Neuronal stem cell (in vitro differentiated cells): ENCODE data around the gene SH3GL2.

Experiments used
- DNase-seq: peaks from one replicate; pipeline ENCODE4 v3.0.0-alpha.2; 2013; ENCODE audit warnings: low spot score
- H2AFZ ChIP-seq: one replicate; pipeline ENCODE4 v1.6.1; 2013; ENCODE audit warnings: mild to moderate bottlenecking, low read length, inconsistent platforms
- H2AK5ac ChIP-seq: 2 replicates; pipeline ENCODE4 v1.6.1; 2013; ENCODE audit warnings: low read depth, mild to moderate bottlenecking, inconsistent platforms, low read length, moderate library complexity, mixed read lengths
- H2BK120ac ChIP-seq: 2 replicates; pipeline ENCODE4 v1.6.1; 2013; ENCODE audit warnings: low read depth, mild to moderate bottlenecking, inconsistent platforms, low read length, moderate library complexity, mixed read lengths
- H2BK12ac ChIP-seq: one replicate; pipeline ENCODE4 v1.6.1; 2013; ENCODE audit warnings: low read length, inconsistent platforms
- H2BK15ac ChIP-seq: 2 replicates; pipeline ENCODE4 v1.6.1; 2013; ENCODE audit warnings: mild to moderate bottlenecking, low read length, inconsistent platforms, mixed read lengths
- H2BK5ac ChIP-seq: one replicate; pipeline ENCODE4 v1.6.1; 2013; ENCODE audit warnings: inconsistent platforms, mild to moderate bottlenecking, low read length, moderate library complexity
- H3K14ac ChIP-seq: one replicate; pipeline ENCODE4 v1.6.1; 2013; ENCODE audit warnings: low read length, inconsistent platforms
- H3K18ac ChIP-seq: 2 replicates; pipeline ENCODE4 v1.6.1; 2013; ENCODE audit warnings: low read length, inconsistent platforms
- H3K23ac ChIP-seq: 2 replicates; pipeline ENCODE4 v1.6.1; 2013; ENCODE audit warnings: low read depth, mild to moderate bottlenecking, mixed read lengths, low read length, inconsistent platforms; ENCODE audit not compliant: poor library complexity
- H3K27ac ChIP-seq: replicated peaks from 3 replicates; pipeline ENCODE4 v1.5.1; 2013; ENCODE audit warnings: low read length, inconsistent platforms
- H3K27me3 ChIP-seq, 3 experiments: 2 replicates each; pipeline ENCODE4 v1.6.1; 2013; ENCODE audit warnings: low read length in 3 of 3, mild to moderate bottlenecking in 2 of 3, inconsistent platforms in 1 of 3, low read depth in 1 of 3, mixed read lengths in 1 of 3, moderate library complexity in 1 of 3; ENCODE audit not compliant: control insufficient read depth in 3 of 3, insufficient read depth in 3 of 3
- H3K36me3 ChIP-seq, 2 donors: replicated peaks in 1 of 2; 2 replicates each; pipeline ENCODE4 v1.6.1; 2013; ENCODE audit warnings: low read length in 2 of 2; ENCODE audit not compliant: control insufficient read depth in 2 of 2, insufficient read depth in 2 of 2
- H3K4ac ChIP-seq: 2 replicates; pipeline ENCODE4 v1.6.1; 2013; ENCODE audit warnings: inconsistent platforms, mild to moderate bottlenecking, low read length, moderate library complexity
- H3K4me1 ChIP-seq, 2 donors: 1 replicate in 1 of 2; 2 replicates in 1 of 2; pipeline ENCODE4 v1.6.1; 2013; ENCODE audit warnings: low read length in 2 of 2, low read depth in 1 of 2; ENCODE audit not compliant: control insufficient read depth in 2 of 2, insufficient read depth in 1 of 2
- H3K4me2 ChIP-seq: one replicate; pipeline ENCODE4 v1.6.1; 2013; ENCODE audit warnings: mild to moderate bottlenecking, low read length, inconsistent platforms; ENCODE audit not compliant: insufficient read depth, poor library complexity, severe bottlenecking
- H3K4me3 ChIP-seq, 2 donors: 2 replicates each; pipeline ENCODE4 v1.5.1; 2013; ENCODE audit warnings: low read length in 2 of 2, mild to moderate bottlenecking in 2 of 2, inconsistent platforms in 1 of 2, moderate library complexity in 1 of 2
- H3K79me1 ChIP-seq: one replicate; pipeline ENCODE4 v1.6.1; 2013; ENCODE audit warnings: low read depth, mild to moderate bottlenecking, inconsistent platforms, low read length, moderate library complexity
- H3K9ac ChIP-seq: one replicate; pipeline ENCODE4 v1.6.1; 2013; ENCODE audit warnings: mild to moderate bottlenecking, low read depth, low read length, inconsistent platforms; ENCODE audit not compliant: poor library complexity
- H3K9me3 ChIP-seq, 2 donors: replicated peaks in 1 of 2; 2 replicates each; pipeline versions ENCODE3 to v1.6.1; 2013; ENCODE audit warnings: low read length in 2 of 2, mild to moderate bottlenecking in 2 of 2, inconsistent platforms in 1 of 2, low read depth in 1 of 2, mixed read lengths in 1 of 2, moderate library complexity in 1 of 2; ENCODE audit not compliant: control insufficient read depth in 2 of 2, insufficient read depth in 1 of 2
- H4K8ac ChIP-seq: one replicate; pipeline ENCODE4 v1.6.1; 2013; ENCODE audit warnings: low read depth, mild to moderate bottlenecking, inconsistent platforms, low read length, moderate library complexity
- H4K91ac ChIP-seq: one replicate; pipeline ENCODE4 v1.6.1; 2013; ENCODE audit warnings: low read length, low read depth, mild to moderate bottlenecking, inconsistent platforms; ENCODE audit not compliant: poor library complexity
- WGBS, 2 donors: extraction: QIAGEN DNeasy Blood & Tissue Kit; methylation state at CpG; one replicate each; pipeline ENCODE4 v1.1.7; 2013; ENCODE audit warnings: missing lambda C conversion rate in 2 of 2, mixed read lengths in 1 of 2; ENCODE audit not compliant: insufficient read length in 2 of 2, insufficient replicate concordance in 1 of 2; ENCODE audit errors: extremely low coverage in 2 of 2; 5-methylcytosine and 5-hydroxymethylcytosine counted together

SH3GL2 gene

GRCh38 chr9:17772223-17772622 lies 193.4 kb downstream of the SH3GL2 start:
- Histone ChIP-seq H2BK12ac (no peak overlapping the region), H2BK15ac (no peak overlapping the region), H3K79me1 (no peaks in the 10 kb centered on the region), H3K4me1 (peaks cover 0 to 2% of the 10 kb centered on the region in 2 donors), H3K23ac (no peak overlapping the region), H3K27me3 (no peaks in the 10 kb centered on the region), H3K4me3 (no peak overlapping the region), H4K91ac (no peak overlapping the region), H2BK120ac (no peak overlapping the region), H2AFZ (no peak overlapping the region), H3K27ac (no peak overlapping the region), H3K9me3 (no peaks in the 10 kb centered on the region), H3K14ac (no peak overlapping the region), H3K9ac (no peak overlapping the region), H2AK5ac (no peak overlapping the region), H3K4me2 (no peak overlapping the region), H4K8ac (no peak overlapping the region), H3K4ac (no peak overlapping the region), H3K18ac (no peak overlapping the region), H3K36me3 (no peaks in the 10 kb centered on the region), H2BK5ac (no peak overlapping the region)
- no peak for DNase-seq
- no CpG with 5 or more reads among the region's 3 CpGs for WGBS, 2 donors

- Histone ChIP-seq H2BK15ac (no peak overlapping the region), H3K27me3 (no peaks in the 10 kb centered on the region)
- DNase-seq, result no peak
These were observed 196.8 kb downstream of the SH3GL2 start for GRCh38 chr9:17775656-17776055.

GRCh38 chr9:17776735-17777134 lies 197.9 kb downstream of the SH3GL2 start:
- Histone ChIP-seq H4K8ac (no peak overlapping the region), H2BK15ac (no peak overlapping the region), H2BK12ac (no peak overlapping the region), H3K4me2 (no peak overlapping the region), H3K9ac (no peak overlapping the region), H3K4me1 (no peaks in the 10 kb centered on the region), H3K27me3 (no peaks in the 10 kb centered on the region), H2AFZ (no peak overlapping the region), H3K14ac (no peak overlapping the region), H3K27ac (no peak overlapping the region), H3K4me3 (no peak overlapping the region), H3K79me1 (no peaks in the 10 kb centered on the region), H4K91ac (no peak overlapping the region), H3K36me3 (no peaks in the 10 kb centered on the region), H3K4ac (no peak overlapping the region), H2BK5ac (no peak overlapping the region), H2BK120ac (no peak overlapping the region), H3K9me3 (no peaks in the 10 kb centered on the region), H3K23ac (no peak overlapping the region), H2AK5ac (no peak overlapping the region), H3K18ac (no peak overlapping the region)
- no peak for DNase-seq
- WGBS, 2 donors, result no CpG with 5 or more reads among the region's 3 CpGs

More at GRCh38 chr9:17775656-17776055, 196.8 kb downstream of the SH3GL2 start:
- H3K4me3 ChIP-seq, result no peak overlapping the region
- H3K9ac ChIP-seq, result no peak overlapping the region
- H4K8ac ChIP-seq, result no peak overlapping the region
- no peak overlapping the region for H2BK12ac ChIP-seq
- no peak overlapping the region for H3K4ac ChIP-seq
- no peaks in the 10 kb centered on the region for H3K9me3 ChIP-seq
- H3K4me2 ChIP-seq, result no peak overlapping the region
- H3K18ac ChIP-seq, result no peak overlapping the region
- H3K14ac ChIP-seq, result no peak overlapping the region
- no peak overlapping the region for H2AK5ac ChIP-seq
- H2AFZ ChIP-seq, result no peak overlapping the region
- H3K79me1 ChIP-seq, result no peaks in the 10 kb centered on the region
- H3K23ac ChIP-seq, result no peak overlapping the region
- H2BK120ac ChIP-seq, result no peak overlapping the region
- no peaks in the 10 kb centered on the region for H3K4me1 ChIP-seq
- H4K91ac ChIP-seq, result no peak overlapping the region
- H3K27ac ChIP-seq, result no peak overlapping the region
- no peaks in the 10 kb centered on the region for H3K36me3 ChIP-seq
- no peak overlapping the region for H2BK5ac ChIP-seq

- no peak overlapping the region for H3K23ac ChIP-seq
- no peaks in the 10 kb centered on the region for H3K27me3 ChIP-seq
- H2AK5ac ChIP-seq, result no peak overlapping the region
- no peak overlapping the region for H3K9ac ChIP-seq
- no peak overlapping the region for H2BK5ac ChIP-seq
- H3K4me1 ChIP-seq, result no peaks in the 10 kb centered on the region
- no peak overlapping the region for H4K8ac ChIP-seq
- H2BK15ac ChIP-seq, result no peak overlapping the region
- no peak overlapping the region for H2AFZ ChIP-seq
- no peaks in the 10 kb centered on the region for H3K36me3 ChIP-seq
- H3K4ac ChIP-seq, result no peak overlapping the region
- no peak overlapping the region for H4K91ac ChIP-seq
- H3K14ac ChIP-seq, result no peak overlapping the region
- H3K27ac ChIP-seq, result no peak overlapping the region
- no peak overlapping the region for H2BK12ac ChIP-seq
- no peak overlapping the region for H3K18ac ChIP-seq
- no peak overlapping the region for H2BK120ac ChIP-seq
- H3K4me3 ChIP-seq, result no peak overlapping the region
- no CpG with 5 or more reads among the region's 3 CpGs for WGBS, 2 donors
- DNase-seq, result no peak
- no peaks in the 10 kb centered on the region for H3K79me1 ChIP-seq
- no peak overlapping the region for H3K4me2 ChIP-seq
- no peaks in the 10 kb centered on the region for H3K9me3 ChIP-seq
These were observed 198.6 kb downstream of the SH3GL2 start for GRCh38 chr9:17777465-17777864.
